Measurements from ENCODE around the gene TMEM38B.

TMEM38B gene

GRCh38 chr9:105694190-105694847 is at the start of gene TMEM38B:
TSS of gene TMEM38B (plus strand) at chr9:105694541. CDS start at chr9:105694661, 120 bp downstream.
- peak; percentile 63 to 85 for DNase-seq

- DNase-seq, result no peak
Observed at GRCh38 chr9:105646879-105647594, 47.3 kb upstream of the TMEM38B start.

- no peak for DNase-seq
Observed at GRCh38 chr9:105647595-105648349, 46.6 kb upstream of the TMEM38B start.

GRCh38 chr9:105651806-105652205 is 42.5 kb upstream of the TMEM38B start:
- no peak for DNase-seq

GRCh38 chr9:105656131-105656921 is 38.0 kb upstream of the TMEM38B start:
- DNase-seq, result peak in 1 of 2 donors; percentile 7

GRCh38 chr9:105658351-105658750 is 36.0 kb upstream of the TMEM38B start:
- DNase-seq, result no peak

- DNase-seq, result no peak
Observed at GRCh38 chr9:105661011-105661410, 33.3 kb upstream of the TMEM38B start.

- no peak for DNase-seq
Observed at GRCh38 chr9:105662184-105663104, 31.9 kb upstream of the TMEM38B start, which contains the start of gene TAL2. TSS of gene TAL2 (plus strand) at chr9:105662457. CDS start at chr9:105662497, 40 bp downstream.

- no peak for DNase-seq
Observed at GRCh38 chr9:105663914-105664313, 30.4 kb upstream of the TMEM38B start.

GRCh38 chr9:105667867-105668266 is 26.5 kb upstream of the TMEM38B start:
- DNase-seq, result no peak

GRCh38 chr9:105670315-105670714 is 24.0 kb upstream of the TMEM38B start:
- DNase-seq, result no peak

- no peak for DNase-seq
Observed at GRCh38 chr9:105670775-105671174, 23.6 kb upstream of the TMEM38B start.

GRCh38 chr9:105672711-105673234 is 21.6 kb upstream of the TMEM38B start:
- peak in 1 of 2 donors; percentile 8 for DNase-seq

GRCh38 chr9:105673850-105674387 is 20.4 kb upstream of the TMEM38B start:
- no peak for DNase-seq

- no peak for DNase-seq
Observed at GRCh38 chr9:105676351-105676923, 17.9 kb upstream of the TMEM38B start.

- DNase-seq, result no peak
Observed at GRCh38 chr9:105678163-105678562, 16.2 kb upstream of the TMEM38B start.

GRCh38 chr9:105678781-105679180 is 15.6 kb upstream of the TMEM38B start:
- no peak for DNase-seq

- DNase-seq, result no peak
Observed at GRCh38 chr9:105679257-105680022, 14.9 kb upstream of the TMEM38B start.

GRCh38 chr9:105681313-105681712 is 13.0 kb upstream of the TMEM38B start:
- DNase-seq, result no peak

- no peak for DNase-seq
Observed at GRCh38 chr9:105681724-105682123, 12.6 kb upstream of the TMEM38B start.
